Measurements from ENCODE around the gene CDC42EP4.
"Not testable (repeated sequence)": the region's sequence is repeated elsewhere in the genome, so short reads cannot be mapped to it uniquely, and the experiment has no call there.

CDC42EP4 gene

DNA sequence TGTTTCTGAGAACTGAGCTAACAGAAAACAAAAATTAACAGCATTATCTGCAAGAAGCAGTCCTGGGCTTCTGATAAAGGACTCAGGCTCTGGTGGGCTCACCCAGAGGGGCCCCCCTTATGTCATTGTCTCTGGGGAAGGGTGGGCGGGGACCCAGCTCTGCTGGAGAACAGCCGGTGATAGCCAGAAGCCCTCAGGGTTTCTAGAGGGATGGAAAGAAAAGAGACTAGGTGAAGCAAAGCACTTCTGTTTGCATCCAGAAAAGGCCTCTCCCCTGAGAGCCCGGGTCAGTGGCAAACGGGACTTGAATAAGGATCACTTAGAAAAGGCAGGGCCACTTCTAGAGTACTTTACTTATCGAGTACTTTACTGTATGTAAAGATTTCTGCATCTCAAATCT is 7.0 kb upstream of the CDC42EP4 start:
- no peak for DNase-seq

DNA sequence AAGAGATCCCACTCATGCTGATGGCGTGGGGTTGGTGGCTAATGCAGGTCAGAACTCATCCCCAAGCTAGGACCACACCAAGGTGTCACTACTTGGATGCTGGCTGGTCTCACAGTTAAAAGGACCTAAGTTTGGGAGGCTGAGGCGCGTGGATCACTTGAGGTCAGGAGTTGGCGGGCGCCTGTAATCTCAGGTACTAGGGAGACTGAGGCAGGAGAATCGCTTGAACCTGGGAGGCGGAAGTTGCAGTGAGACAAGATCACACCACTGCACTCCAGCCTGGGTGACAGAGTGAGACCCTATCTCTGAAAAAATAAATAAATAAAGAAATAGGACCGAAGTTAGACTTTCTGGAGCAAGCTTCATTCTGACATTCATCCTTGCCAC is 6.6 kb upstream of the CDC42EP4 start:
- DNase-seq: no peak

DNA sequence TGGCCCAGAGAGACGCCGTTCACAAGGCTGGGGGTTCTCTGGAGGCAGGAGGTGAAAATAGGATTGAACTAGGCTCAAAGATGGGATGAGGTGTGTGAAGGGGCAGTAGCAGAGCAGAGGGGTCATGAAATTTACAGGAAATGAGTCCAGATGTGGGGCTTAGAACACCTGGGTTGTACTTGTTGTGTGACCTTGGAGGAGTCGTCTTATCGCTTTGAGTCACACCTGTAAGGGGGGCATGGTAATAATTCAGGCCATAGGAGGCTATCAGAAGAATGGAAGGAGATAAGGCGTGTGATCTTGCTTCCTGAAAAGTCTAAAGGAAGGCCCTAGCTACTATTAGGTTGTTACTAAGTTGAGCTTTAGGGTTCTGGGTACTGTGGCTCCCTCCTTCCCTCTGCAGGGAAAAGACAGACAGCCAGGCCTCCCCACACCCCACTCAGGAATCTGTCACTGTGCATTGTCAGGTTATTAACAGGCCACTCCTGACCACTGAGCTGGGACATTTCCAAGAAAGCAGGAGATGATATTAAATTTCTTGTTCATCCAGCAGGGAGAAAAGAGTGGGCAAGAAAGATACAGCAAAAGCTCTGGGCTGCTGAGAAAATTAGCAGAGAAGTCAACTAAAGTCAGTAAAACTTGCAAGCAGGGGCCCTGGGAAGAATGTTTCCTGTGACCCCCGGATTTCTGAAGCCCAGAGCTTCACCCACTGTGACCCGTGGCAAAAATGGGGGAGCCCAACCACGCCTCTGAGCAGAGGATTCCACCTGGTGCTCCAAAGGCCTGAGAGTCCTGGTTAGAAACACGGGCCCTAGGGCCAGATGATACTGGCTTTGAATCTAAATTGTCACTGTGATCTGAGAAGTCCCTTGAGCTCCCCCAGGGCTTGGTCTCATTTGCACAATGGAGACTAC is 6.0 kb upstream of the CDC42EP4 start:
- DNase-seq: no peak

DNA sequence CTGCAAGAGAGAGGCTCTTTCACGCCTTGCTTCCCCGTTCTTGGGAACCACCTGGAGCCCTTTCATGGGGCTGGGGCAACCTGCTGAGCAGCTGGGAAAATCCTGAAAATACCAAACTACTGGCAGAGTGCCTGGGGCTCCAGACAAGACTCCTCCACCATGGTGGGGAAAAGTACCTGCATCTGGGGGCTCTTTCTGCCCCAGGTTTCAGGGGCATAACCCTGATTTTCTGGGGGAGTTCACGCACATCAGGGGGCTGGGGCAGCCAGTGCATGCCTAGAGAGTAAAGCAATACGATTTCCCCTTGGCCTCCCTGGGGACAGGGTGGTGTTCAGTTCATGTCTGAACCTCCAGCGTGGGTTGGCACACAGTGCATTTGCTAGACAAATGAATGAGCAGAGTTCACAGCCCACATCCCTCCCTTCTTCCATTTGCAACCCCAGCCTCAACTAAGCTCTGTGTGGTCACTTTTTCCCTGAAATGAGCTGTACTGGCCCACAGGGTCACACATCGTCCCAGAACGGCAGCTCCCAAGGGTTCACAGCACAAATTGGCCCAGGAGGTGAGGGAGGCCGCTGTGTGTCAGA is 5.2 kb upstream of the CDC42EP4 start:
- DNase-seq: no peak

DNA sequence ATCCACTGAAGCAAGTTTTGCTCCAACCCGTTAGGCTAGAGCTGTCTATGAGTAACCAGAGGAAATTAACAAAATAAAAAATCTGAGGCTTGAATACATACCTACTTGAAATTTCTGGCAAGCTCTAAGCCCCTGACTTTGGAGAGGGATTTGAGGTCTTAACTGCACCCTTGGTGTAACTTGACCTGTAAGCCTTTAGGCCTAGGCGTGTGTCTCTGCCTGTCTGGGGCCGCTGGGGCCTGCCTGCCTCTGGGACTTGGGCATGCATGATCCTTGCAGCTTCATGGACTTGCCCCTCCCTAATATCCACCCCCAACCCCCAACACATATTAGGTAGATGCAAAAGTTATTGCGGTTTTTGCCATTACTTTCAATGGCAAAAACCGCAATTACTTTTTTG is 3.7 kb upstream of the CDC42EP4 start:
- no peak for DNase-seq

DNA sequence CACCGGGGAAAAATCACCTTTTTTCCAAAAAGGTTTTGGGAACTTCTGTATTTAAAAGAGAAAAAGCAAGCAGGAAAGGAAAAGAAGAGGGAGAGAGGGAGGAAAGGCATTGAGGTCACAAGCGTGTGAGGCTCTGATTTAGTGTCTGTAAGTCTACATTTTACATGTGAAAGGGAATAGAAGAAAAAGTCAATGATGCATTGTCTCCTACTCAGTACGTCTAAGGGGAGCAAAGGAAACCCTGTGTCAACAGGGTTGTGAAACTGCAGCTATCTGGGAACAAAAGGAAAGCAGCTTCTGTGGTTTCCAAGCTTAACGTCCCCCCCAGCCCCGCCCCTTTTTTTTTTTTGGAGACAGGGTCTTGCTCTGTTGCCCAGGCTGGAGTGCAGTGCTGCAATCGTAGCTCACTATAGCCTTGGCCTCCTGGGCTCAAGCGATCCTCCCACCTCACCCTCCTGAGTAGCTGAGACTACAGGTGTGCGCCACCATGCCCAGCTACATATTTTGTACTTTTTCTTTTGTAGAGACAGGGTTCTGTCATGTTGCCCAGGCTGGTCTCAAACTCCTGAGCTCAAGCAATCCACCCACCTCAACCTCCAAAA is 1.8 kb upstream of the CDC42EP4 start:
- DNase-seq: no peak

DNA sequence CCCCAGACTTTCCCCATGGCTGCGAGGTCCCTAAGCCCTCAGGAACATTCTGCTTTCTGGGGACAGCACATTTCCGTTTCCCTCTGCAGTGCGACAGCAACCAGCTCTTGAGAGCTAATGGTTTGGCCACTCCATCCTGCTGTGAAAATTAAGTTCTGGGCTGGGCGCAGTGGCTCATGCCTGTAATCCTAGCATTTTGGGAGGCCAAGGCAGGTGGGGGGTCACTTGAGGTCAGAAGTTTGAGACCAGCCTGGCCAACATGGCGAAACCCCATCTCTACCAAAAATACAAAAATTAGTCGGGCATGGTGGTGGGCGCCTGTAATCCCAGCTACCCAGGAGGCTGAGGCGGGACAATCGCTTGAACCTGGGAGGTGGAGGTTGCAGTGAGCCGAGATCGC is 1.1 kb upstream of the CDC42EP4 start:
- not testable (repeated sequence) for DNase-seq

DNA sequence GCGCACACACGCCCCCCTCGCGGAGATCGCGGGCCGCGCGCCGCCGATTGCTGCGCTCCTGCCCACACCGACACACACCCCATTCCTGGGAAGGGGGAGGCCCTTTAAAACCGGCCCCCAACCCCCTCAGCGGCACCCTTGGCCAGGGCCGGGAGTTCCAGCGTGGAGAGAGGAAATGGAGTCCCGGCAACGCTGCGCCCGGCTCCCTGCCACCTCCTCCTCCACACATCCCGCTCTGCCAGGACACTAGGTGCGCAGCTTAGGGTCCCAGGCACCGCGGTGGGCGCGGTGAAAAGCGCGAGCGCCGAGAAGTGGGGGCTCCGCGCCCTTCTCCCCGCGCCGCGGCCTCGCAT is 397 bp downstream of the CDC42EP4 start:
- no peak for DNase-seq

DNA sequence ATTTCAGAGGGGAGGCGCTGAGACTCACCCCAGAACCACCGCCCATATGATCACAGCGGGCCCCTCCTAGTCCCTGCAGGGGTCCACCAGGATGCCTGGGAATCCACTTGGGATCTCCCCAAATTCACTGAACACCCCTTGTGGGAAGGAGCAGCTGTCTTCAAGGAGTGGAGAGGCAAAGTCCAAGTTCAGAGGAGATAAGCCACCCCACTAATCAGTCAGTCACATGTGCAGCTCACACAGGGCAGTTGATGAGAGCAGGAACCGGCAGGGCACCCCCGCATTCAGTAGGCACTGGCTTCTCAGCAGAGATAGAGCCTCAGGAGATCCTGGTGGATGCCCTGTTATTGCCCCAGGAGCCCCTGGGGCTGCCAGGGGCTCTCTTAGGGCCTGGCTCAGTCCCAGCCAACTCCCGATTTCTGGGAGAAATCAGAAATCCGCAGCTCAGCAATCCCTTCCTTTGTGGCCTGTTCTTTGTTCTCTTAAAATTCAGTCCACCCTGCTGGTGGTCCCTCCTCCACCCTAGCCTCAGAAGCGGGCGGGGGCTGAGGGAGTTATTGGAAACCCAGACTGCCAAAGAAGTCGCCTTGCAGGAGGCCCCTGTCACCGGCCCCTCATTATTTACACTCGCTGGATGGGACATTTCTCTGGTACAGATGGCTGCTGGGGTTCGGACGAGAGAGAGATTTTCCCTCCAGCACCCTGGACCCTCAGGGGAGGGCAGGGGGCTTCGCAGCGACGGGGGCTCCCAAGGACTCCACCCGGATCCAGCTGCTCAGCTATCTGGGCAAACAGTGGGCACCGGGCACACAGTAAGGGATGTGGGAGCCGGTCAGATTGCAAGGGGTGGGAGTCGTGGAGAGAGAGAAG is 1.8 kb downstream of the CDC42EP4 start:
- DNase-seq: no peak

DNA sequence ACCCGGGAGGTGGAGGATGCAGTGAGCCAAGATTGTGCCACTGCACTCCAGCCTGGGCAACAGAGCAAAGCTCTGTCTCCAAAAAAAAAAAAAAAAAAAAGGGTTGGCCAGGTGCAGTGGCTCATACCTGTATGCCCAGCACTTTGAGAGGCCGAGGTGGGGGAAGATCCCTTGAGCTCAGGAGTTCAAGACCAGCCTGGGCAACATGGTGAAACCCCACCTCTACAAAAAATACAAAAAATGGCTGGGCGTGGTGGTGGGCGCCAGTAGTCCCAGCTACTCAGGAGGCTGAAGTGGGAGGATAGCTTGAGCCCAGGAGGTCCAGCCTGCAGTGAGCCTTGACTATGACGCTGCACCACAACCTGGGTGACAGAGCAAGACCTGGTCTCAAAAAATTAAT is 2.8 kb downstream of the CDC42EP4 start:
- DNase-seq: not testable (repeated sequence)

DNA sequence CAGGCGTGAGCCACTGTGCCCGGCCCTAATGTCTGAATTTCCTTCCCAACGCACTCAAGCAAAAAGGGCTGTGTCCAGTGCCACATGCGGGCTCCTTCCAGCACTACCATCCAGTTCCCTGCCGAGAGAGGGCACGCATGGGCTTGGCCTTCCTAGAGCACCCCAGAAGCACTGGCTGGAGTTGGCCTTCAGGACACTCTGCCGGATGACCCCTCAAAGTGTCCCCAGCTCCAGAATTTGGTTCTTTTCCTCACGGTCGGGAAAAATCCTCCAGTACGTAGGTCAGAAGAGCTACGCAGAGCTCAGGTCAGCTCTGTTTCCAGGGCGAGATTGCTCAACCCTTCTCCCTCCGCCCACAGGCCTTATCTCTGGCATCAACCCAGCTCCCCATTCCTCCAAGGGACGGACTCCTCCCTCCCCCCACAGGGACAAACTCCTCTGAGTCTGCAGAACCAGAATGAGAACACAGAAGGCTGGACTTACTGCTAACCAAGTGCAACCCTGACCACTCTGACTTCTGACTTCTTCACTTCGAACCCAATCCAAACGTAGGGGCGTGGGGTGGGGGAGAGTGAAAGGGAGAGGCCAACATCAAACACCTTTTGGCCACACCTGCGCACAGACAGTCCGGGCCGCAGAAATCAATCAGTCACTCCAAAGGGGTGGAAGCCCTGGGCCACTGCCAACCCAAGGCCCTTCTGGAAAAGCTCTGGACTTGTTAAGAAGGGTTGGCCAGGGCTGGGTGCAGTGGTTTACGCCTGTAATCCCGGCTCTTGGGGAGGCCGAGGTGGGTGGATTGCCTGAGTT is 3.6 kb downstream of the CDC42EP4 start:
- DNase-seq: no peak

DNA sequence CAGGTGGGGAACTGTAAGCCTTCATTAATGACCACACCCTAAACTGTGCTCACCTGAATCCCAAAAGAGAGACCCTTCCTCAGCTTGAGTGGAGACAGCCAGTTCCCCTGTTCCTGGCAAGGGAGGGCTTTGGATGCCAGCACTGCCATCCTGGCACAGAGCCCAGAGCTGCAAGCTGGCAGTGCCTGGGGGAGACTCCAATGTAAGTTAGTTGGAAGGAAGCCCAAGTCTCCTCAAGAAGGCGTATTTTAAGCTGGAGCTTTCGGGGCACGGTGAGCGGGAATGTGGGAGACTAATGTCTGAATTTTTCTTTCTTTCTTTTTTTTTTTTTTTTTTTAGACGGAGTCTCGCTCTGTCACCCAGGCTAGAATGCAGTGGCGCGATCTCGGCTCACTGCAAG is 4.7 kb downstream of the CDC42EP4 start:
- no peak for DNase-seq

DNA sequence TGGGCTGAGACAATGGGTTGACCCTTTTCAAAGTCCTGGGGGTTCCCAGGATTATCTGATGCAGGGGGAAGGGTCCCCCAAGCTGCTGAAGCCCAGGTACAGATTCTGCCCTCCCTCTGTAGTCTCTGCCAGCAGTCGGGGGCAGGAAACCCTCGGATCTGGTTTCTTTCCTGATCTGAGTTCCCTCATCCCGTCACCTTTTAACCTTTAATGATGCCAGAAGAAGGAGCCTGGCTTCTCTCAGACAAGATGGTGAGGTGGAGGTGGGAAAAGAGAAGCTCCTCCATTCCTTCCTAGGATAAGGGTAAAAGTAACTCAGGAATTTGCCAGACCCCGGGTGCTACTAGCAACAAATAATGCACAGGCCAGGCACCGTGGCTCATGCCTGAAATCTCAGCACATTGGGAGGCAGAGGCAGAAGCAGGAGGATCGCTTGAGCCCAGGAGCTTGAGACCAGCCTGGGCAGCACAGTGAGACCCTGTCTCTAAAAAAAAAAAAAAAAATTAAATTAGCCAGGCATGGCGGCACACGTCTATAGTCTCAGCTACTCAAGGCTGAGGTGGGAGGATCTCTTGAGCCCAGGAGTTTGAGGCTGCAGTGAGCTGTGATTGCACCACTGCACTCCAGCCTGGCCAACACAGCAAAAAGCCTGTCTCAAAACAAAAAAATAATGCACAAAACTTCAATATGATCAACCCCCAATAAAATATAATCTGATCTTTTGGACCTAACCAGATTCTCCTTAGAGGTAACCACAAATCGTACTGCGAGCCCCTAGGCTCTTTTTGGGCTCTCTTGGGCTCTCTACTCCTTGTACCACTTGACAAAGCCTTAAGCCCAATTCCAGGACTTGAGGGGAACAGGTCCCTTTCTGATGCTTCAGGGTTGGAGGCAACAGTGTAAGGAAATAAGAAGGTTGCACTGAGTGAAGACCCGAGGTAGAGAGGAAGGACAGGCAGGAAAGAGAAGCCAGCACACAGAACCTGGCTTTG is 5.7 kb downstream of the CDC42EP4 start:
- no peak for DNase-seq

DNA sequence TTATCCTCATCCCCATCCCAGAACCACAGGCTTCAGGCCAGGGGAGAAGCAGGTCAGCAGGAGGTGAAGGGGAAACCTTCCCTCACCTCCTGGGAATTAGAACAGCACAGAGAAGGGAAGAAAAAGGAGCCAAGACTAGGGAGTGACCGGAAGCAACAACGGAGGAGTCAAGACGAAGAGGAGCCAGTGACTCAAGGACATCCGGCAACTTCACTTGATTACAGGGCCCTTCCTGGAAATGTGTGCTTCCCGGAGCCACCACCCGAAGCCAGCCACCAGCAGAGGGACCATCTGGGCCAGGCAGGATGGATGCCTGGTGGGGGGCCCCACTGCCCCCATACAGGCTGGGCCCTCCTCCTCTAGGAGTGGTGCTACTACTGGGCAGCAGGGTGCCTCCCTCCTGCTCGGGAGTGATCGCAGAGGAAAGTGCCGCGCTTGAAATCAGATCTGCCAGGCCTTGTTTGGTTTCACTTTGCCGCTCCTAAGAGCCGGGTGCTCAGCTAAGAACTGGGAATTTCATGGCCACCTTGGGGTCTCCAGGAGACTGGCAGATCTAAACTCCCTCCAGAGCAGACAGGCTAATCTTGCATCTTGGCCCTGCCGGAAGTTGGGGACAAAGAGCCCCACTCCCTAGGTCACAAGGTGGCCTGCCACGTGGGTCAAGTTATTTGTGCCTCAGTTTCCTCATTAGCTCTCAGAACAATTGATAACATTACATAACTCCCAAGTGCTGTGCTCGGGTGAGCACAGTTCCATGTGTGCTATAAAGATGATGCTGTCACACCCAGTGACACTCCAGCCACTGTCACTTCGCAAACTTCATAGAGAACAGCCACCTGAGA is 6.6 kb downstream of the CDC42EP4 start:
- no peak for DNase-seq

DNA sequence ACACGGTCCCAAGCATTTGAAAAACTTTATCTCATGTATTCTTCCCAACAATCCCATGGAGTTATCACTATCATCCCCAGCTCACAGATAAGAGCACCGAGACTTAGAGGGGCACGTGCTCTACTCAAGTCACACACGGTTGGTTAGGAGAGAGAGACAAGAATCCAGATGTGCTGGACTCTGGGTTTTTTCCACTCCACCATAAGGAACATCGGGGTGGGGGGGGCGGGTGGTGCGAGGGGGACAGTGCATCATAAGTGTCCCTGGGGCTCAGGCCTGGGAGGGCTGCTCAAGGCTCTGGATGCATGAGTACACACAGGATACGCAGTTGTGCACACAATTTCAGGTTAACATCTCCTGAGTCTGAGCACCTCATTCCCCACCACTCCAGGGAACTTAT is 7.4 kb downstream of the CDC42EP4 start:
- no peak for DNase-seq

DNA sequence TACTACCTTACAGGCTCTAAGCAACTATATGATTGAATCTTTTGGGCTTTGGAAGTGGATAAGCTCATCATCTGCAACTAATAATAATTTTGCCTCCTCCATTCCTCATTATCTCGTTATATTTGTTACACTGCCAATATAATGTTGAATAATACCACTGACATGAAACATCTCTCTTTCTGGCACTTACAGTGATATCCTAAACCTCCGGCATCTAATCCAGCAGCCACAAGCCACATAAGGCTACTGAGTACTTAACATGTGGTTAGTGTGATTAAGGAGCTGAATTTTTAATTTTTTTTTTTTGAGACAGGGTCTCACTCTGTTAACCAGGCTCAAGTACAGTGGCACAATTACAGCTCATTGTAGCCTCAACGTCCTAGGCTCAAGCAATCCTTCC is 9.6 kb downstream of the CDC42EP4 start:
- DNase-seq: no peak

DNA sequence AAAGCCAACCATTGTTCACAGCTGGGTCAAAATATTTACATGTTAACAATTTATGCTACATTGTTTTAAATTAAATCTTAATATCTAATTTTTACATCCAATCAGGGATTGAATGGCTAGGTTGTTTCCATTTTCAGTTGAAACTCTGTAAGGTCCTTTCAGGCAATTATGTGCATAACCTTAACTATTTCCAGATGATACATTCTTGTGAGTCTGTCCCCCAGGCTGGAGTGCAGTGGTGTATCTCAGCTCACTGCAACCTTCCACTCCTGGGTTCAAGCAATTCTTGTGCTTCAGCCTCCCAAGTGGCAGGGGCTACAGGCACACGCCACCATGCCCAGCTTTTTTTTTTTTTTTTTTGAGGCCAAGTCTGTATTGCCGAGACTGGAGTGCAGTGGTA is 10.4 kb downstream of the CDC42EP4 start:
- no peak for DNase-seq

DNA sequence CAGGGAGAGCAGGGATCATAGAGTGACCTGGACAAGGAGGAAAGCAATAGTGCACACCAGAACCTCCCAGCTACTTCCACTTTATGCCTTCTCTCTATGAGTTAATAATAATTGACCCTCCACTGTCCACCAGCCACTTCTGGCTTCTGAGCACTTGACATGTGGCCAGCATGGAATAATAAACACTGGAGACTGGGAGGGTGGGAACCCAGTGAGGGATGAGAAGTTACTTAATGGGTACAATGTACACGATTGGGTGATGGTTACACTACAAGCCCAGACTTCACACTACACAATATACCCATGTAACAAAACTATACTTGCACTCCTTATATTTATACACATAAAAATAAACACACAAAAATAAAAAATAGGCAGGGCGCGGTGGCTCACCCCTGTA is 11.4 kb downstream of the CDC42EP4 start:
- DNase-seq: no peak

DNA sequence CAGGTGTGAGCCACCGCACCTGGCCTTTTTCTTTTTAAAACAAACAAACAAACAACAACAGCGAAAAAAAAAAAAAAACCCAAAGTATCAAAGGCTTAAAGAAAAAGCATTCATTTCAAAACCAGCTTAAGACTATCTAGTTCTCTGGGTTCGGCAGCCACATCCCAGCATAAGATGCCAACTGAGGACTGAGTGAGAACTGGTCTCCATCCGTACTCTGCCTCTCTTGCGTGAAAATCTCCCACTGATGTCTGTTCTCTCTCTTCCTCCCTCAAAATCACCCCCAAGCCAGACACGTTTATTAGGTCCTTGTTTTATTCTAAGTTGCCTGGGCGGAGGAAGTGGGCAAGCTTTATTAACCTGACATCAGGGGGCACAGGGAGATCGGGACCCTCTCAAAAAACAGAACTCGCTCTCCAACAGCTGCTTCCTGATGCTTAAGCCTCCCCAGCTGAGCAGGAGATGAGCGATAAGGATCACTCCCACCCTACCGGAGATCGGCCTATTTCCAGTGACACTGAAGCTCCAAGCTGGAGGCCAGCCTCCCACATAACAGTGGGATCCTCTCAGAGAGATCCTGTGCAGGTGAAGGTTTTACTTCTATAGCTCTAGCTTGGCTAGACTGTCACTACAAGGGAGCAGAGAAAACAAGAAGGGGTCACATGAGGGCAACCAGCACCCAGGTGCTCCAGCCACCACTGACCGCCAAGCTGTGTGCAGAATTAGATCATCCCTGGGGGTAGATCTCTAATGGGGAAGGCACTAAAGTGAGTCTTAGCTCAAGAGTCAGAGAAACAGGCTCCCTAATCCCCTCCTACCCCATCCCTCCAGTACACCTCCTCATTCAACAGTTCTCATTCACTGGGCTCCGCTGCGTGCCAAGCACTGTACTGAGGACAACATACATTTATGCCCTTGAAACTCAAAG is 13.6 kb downstream of the CDC42EP4 start:
- DNase-seq: no peak

All from activated effector memory CD4-positive, alpha-beta T cell treated with anti-CD3 and anti-CD28 coated beads, Interleukin-2, amount 50 U/mL, for 16 hours (primary cell).